ENCODE measurements around the gene CRBN.
A peak's percentile ranks its signal among the peaks of the same experiment; 100 is the strongest.

Gene CRBN

DNA sequence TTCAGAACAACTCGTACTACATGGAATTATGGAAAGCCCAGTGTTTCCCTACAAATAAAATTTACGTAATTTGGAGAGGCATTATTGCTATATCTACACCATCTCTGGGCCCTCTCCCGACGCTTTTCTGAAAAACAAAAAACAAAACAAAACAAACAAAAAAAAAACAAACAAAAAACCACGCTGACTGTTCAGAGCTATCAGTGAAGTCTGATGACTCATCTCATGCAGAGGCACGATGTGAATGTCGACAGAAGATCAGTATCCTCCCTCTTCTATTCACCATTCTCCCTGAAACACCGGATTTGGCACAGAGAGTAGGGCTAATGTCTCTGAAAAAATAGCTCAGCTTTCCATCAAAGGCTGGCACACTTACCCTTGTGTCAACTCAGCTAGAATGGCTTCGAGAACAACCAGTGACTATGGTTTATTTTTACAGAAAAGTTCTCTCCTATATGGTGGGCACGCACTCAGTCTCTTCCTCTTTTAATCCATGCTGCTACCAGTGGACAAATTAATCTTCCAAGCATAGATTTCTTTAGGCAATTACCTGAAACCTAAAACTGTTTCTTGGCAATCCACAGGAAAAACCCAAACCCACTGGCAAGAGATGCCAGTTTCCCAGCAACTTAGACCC is 1.5 kb downstream of the CRBN start:
- Histone ChIP-seq H3K4me3 (ENCODE audit: low read depth in 1 of 2, low read length in 2 of 2) (peak overlapping the region; percentile 93 to 99), H3K9me3 (ENCODE audit: control insufficient read depth in 1 of 2, low read length in 2 of 2) (no peaks in the 10 kb centered on the region), H3K27ac (ENCODE audit: low read depth, low read length) (no peak overlapping the region), H3K4me1 (ENCODE audit: control insufficient read depth in 1 of 2, insufficient read depth in 2 of 2, low read length in 2 of 2) (peaks cover 15 to 21% of the 10 kb centered on the region in 2 donors), H3K36me3 (ENCODE audit: control insufficient read depth in 1 of 2, insufficient read depth in 2 of 2, low read length in 2 of 2) (peaks cover 0 to 18% of the 10 kb centered on the region in 2 donors), H3K9ac (ENCODE audit: low read depth in 1 of 2, low read length in 2 of 2) (no peak overlapping the region), H3K27me3 (ENCODE audit: control insufficient read depth in 1 of 2, insufficient read depth in 2 of 2, low read length in 2 of 2) (no peaks in the 10 kb centered on the region)

DNA sequence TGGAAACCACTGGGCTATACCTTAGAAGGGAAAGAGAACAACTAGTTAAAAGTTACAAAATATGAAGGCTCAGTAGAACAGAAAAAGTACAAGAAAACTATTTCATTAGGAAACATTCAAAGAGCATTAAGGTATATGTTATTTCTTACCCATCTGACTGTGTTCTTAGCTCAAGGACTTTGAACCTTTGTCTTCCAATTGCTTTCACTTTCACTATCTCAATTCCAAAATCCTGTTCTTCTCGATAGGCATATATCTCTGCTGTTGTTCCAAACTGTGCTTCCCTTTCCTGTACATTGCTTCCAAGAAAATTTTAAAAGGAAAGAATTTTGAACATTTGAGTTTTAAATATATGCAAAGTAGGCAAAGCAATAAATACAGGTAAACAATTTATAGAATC is 6.9 kb downstream of the CRBN start:
- Histone ChIP-seq H3K27ac (ENCODE audit: low read depth, low read length) (no peak overlapping the region), H3K36me3 (ENCODE audit: control insufficient read depth in 1 of 2, insufficient read depth in 2 of 2, low read length in 2 of 2) (peaks cover 18 to 48% of the 10 kb centered on the region in 2 donors), H3K9ac (ENCODE audit: low read depth in 1 of 2, low read length in 2 of 2) (no peak overlapping the region), H3K4me3 (ENCODE audit: low read depth in 1 of 2, low read length in 2 of 2) (peak overlapping the region; percentile 11 to 35), H3K4me1 (ENCODE audit: control insufficient read depth in 1 of 2, insufficient read depth in 2 of 2, low read length in 2 of 2) (peaks cover 8 to 11% of the 10 kb centered on the region in 2 donors), H3K27me3 (ENCODE audit: control insufficient read depth in 1 of 2, insufficient read depth in 2 of 2, low read length in 2 of 2) (no peaks in the 10 kb centered on the region), H3K9me3 (ENCODE audit: control insufficient read depth in 1 of 2, low read length in 2 of 2) (no peaks in the 10 kb centered on the region)

DNA sequence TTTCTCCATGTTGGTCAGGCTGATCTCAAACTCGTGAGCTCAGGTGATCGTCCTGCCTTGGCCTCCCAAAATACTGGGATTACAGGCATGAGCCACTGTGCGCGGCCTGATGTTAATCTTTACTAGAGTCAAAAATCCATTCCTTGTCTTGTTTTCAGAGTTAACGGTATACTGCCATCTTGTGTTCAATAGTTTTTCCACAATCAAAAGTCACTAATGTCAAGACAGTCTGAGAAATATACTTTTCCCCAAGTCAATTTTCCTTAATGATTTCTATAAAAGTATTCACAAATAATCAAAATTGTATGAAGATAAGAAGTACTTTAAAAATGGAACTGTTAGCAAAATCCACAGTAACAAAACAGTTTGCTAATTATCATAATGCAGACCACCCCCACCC is 8.5 kb downstream of the CRBN start:
- Histone ChIP-seq H3K27ac (ENCODE audit: low read depth, low read length) (no peak overlapping the region), H3K4me3 (ENCODE audit: low read depth in 1 of 2, low read length in 2 of 2) (no peak overlapping the region), H3K9ac (ENCODE audit: low read depth in 1 of 2, low read length in 2 of 2) (no peak overlapping the region), H3K36me3 (ENCODE audit: control insufficient read depth in 1 of 2, insufficient read depth in 2 of 2, low read length in 2 of 2) (peaks cover 30 to 64% of the 10 kb centered on the region in 2 donors), H3K4me1 (ENCODE audit: control insufficient read depth in 1 of 2, insufficient read depth in 2 of 2, low read length in 2 of 2) (peaks cover 5 to 10% of the 10 kb centered on the region in 2 donors), H3K27me3 (ENCODE audit: control insufficient read depth in 1 of 2, insufficient read depth in 2 of 2, low read length in 2 of 2) (no peaks in the 10 kb centered on the region), H3K9me3 (ENCODE audit: control insufficient read depth in 1 of 2, low read length in 2 of 2) (no peaks in the 10 kb centered on the region)

DNA sequence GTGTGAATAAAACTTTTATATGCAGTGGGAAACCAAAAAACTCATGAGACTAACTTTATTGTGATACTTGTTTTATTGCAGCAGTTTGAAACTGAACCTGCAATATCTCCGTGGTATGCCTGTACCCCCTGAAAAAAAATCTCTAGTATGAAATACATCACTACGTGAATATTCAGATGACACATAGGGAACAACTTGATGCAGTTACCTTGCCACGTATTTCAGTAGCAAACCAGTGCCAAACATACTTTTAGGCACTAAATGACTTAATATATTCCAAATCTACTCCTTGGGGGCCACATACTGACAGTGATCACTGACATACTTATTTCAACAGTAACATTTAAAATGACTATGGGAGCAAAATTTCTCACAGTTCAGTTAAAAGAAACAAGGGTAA is 13.8 kb downstream of the CRBN start:
- Histone ChIP-seq H3K9ac (ENCODE audit: low read depth in 1 of 2, low read length in 2 of 2) (no peak overlapping the region), H3K4me1 (ENCODE audit: control insufficient read depth in 1 of 2, insufficient read depth in 2 of 2, low read length in 2 of 2) (no peaks in the 10 kb centered on the region), H3K4me3 (ENCODE audit: low read depth in 1 of 2, low read length in 2 of 2) (no peak overlapping the region), H3K27me3 (ENCODE audit: control insufficient read depth in 1 of 2, insufficient read depth in 2 of 2, low read length in 2 of 2) (no peaks in the 10 kb centered on the region), H3K27ac (ENCODE audit: low read depth, low read length) (no peak overlapping the region), H3K9me3 (ENCODE audit: control insufficient read depth in 1 of 2, low read length in 2 of 2) (no peaks in the 10 kb centered on the region), H3K36me3 (ENCODE audit: control insufficient read depth in 1 of 2, insufficient read depth in 2 of 2, low read length in 2 of 2) (peaks cover 22 to 72% of the 10 kb centered on the region in 2 donors)

DNA sequence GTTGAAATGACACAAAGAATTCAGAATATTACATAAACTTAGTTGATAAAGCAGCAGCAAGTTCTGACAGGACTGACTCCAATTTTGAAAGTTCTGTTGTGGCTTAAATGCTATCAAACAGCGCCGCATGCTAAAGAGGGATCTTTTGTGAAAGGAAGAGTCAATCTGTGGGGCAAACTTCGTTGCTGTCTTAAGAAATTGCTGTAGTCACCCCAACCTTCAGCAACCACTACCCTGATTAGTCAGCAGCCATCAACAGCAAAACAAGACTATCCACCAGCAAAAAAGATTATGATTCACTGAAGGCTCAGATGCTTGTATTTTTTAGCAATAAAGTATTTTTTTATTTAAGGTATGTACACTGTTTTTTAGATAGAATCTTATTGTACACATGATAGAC is 14.2 kb downstream of the CRBN start:
- H3K4me1 ChIP-seq (ENCODE audit: control insufficient read depth in 1 of 2, insufficient read depth in 2 of 2, low read length in 2 of 2) = no peaks in the 10 kb centered on the region
- no peaks in the 10 kb centered on the region for H3K9me3 ChIP-seq (ENCODE audit: control insufficient read depth in 1 of 2, low read length in 2 of 2)
- no peak overlapping the region for H3K4me3 ChIP-seq (ENCODE audit: low read depth in 1 of 2, low read length in 2 of 2)
- no peak overlapping the region for H3K9ac ChIP-seq (ENCODE audit: low read depth in 1 of 2, low read length in 2 of 2)
- H3K27ac ChIP-seq (ENCODE audit: low read depth, low read length) = no peak overlapping the region
- H3K36me3 ChIP-seq (ENCODE audit: control insufficient read depth in 1 of 2, insufficient read depth in 2 of 2, low read length in 2 of 2) = peaks cover 22 to 72% of the 10 kb centered on the region in 2 donors
- no peaks in the 10 kb centered on the region for H3K27me3 ChIP-seq (ENCODE audit: control insufficient read depth in 1 of 2, insufficient read depth in 2 of 2, low read length in 2 of 2)

DNA sequence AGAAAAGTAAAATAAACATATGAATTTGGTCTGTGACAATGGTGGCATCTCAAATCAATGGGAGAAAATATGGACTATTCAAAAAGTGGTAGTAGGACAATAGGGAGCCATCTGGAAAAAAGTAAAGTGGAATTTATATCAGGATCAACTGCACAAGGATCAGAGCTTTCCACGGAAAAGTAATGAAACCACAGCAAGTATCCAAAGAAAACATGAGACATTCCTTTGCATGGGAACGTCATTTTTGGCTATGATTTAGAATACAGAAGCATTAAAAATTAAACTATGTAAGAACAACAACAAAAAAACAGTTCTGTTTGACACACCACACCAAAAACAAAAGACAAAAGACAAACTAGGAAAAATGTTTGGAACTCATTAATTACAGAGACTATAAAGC is 18.7 kb downstream of the CRBN start:
- H3K9ac ChIP-seq (ENCODE audit: low read depth in 1 of 2, low read length in 2 of 2) = no peak overlapping the region
- H3K9me3 ChIP-seq (ENCODE audit: control insufficient read depth in 1 of 2, low read length in 2 of 2) = no peaks in the 10 kb centered on the region
- H3K27ac ChIP-seq (ENCODE audit: low read depth, low read length) = no peak overlapping the region
- no peaks in the 10 kb centered on the region for H3K4me1 ChIP-seq (ENCODE audit: control insufficient read depth in 1 of 2, insufficient read depth in 2 of 2, low read length in 2 of 2)
- H3K36me3 ChIP-seq (ENCODE audit: control insufficient read depth in 1 of 2, insufficient read depth in 2 of 2, low read length in 2 of 2) = peaks cover 7 to 84% of the 10 kb centered on the region in 2 donors
- no peaks in the 10 kb centered on the region for H3K27me3 ChIP-seq (ENCODE audit: control insufficient read depth in 1 of 2, insufficient read depth in 2 of 2, low read length in 2 of 2)
- H3K4me3 ChIP-seq (ENCODE audit: low read depth in 1 of 2, low read length in 2 of 2) = no peak overlapping the region

DNA sequence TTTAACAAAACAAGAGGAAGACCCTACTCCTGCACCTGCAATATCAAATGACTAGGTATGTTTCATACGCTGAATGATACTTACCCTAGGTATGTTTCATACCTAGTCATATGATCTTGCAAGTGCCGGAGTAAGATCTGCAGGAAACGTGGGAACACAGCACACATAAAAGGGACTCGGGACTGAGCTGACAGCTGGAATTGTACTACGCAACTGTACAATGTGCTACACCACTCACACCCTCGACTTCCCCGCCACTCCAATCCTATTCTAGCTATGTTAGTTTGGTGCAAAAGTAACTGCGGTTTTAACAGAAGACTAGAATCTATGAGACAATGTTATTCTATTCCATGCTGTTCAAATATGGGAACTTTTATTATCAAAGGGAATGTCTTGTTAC is 22.0 kb downstream of the CRBN start:
- no peaks in the 10 kb centered on the region for H3K9me3 ChIP-seq (ENCODE audit: control insufficient read depth in 1 of 2, low read length in 2 of 2)
- no peaks in the 10 kb centered on the region for H3K27me3 ChIP-seq (ENCODE audit: control insufficient read depth in 1 of 2, insufficient read depth in 2 of 2, low read length in 2 of 2)
- no peak overlapping the region for H3K27ac ChIP-seq (ENCODE audit: low read depth, low read length)
- H3K4me1 ChIP-seq (ENCODE audit: control insufficient read depth in 1 of 2, insufficient read depth in 2 of 2, low read length in 2 of 2) = no peaks in the 10 kb centered on the region
- H3K36me3 ChIP-seq (ENCODE audit: control insufficient read depth in 1 of 2, insufficient read depth in 2 of 2, low read length in 2 of 2) = peaks cover 22 to 83% of the 10 kb centered on the region in 2 donors
- H3K9ac ChIP-seq (ENCODE audit: low read depth in 1 of 2, low read length in 2 of 2) = no peak overlapping the region
- no peak overlapping the region for H3K4me3 ChIP-seq (ENCODE audit: low read depth in 1 of 2, low read length in 2 of 2)

DNA sequence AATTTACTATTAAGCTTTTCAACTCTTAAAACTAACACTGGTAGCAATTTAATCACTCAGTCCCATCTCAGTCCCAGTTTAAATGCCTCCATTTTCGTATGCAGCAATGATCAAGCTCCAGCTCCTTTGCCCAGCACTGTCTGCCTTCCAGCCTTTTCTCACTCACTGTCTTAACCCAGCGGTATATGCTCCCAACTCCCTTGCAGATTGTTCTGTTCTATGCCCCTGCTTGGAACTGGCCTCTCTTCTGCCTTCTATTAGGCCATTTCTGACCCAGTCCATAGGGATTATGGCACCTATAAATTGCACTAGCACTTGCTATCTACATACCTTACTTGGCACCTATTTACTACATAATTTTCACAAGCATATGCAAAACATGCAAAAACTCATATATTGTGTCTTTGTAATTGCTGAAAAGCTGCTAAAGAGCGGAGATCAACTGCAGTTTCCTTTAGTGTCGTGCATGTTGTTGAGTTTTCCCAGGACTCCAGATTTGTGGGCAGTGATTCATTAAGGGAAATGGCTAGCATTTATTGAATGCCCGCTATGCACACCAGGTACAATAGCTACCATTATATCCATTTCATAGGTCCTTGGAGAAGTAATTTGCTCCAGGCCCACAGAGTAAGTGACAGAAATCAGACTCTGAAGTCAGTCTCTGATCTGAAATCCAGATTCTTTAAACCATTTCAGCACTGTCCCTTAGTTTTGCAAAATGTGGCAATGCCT is 24.4 kb downstream of the CRBN start:
- H3K9me3 ChIP-seq (ENCODE audit: control insufficient read depth in 1 of 2, low read length in 2 of 2) = no peaks in the 10 kb centered on the region
- no peaks in the 10 kb centered on the region for H3K27me3 ChIP-seq (ENCODE audit: control insufficient read depth in 1 of 2, insufficient read depth in 2 of 2, low read length in 2 of 2)
- no peak overlapping the region for H3K27ac ChIP-seq (ENCODE audit: low read depth, low read length)
- peaks cover 30 to 88% of the 10 kb centered on the region in 2 donors for H3K36me3 ChIP-seq (ENCODE audit: control insufficient read depth in 1 of 2, insufficient read depth in 2 of 2, low read length in 2 of 2)
- H3K9ac ChIP-seq (ENCODE audit: low read depth in 1 of 2, low read length in 2 of 2) = no peak overlapping the region
- no peaks in the 10 kb centered on the region for H3K4me1 ChIP-seq (ENCODE audit: control insufficient read depth in 1 of 2, insufficient read depth in 2 of 2, low read length in 2 of 2)
- no peak overlapping the region for H3K4me3 ChIP-seq (ENCODE audit: low read depth in 1 of 2, low read length in 2 of 2)

DNA sequence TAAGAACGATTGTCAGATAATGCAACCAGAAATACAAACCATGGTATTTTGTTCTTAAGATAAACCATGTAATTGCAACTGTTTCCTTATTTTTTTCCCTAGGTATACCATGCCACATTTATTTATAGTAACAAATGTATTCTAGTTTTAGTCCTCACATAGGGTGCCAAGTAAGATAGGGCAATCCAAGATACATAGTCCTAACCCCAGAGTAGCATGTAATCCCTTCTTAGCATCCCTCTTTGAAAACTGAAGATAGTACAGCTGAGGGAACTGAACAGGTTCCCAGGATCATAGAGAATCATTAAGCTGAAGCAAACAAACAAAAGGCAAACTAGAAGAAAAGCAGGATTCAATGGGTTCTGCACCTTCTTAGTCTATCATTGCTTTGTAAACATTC is 28.0 kb downstream of the CRBN start:
- Histone ChIP-seq H3K36me3 (ENCODE audit: control insufficient read depth in 1 of 2, insufficient read depth in 2 of 2, low read length in 2 of 2) (peaks cover 45 to 90% of the 10 kb centered on the region in 2 donors), H3K27me3 (ENCODE audit: control insufficient read depth in 1 of 2, insufficient read depth in 2 of 2, low read length in 2 of 2) (no peaks in the 10 kb centered on the region)

DNA sequence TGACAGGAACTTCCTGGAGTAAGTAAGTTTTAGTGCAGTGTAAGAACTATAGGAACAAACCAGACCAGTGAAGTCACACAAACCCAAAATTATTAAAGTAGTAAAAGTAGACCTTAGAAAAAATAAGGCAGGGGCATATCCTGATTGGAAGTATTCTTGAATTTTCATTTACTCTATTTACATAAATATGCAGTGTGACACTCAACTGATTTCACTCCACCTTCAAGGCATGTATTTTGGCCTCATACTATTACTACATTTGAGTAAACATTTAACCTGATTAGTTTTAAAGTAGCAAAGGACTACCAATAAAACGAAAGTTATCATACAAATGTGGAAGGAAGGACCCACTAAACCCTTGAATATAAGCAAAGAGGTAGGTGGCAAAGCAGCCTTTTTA is 29.9 kb downstream of the CRBN start:
- no peak overlapping the region for H3K9ac ChIP-seq (ENCODE audit: low read depth in 1 of 2, low read length in 2 of 2)
- no peak overlapping the region for H3K4me3 ChIP-seq (ENCODE audit: low read depth in 1 of 2, low read length in 2 of 2)
- no peaks in the 10 kb centered on the region for H3K4me1 ChIP-seq (ENCODE audit: control insufficient read depth in 1 of 2, insufficient read depth in 2 of 2, low read length in 2 of 2)
- peaks cover 45 to 90% of the 10 kb centered on the region in 2 donors for H3K36me3 ChIP-seq (ENCODE audit: control insufficient read depth in 1 of 2, insufficient read depth in 2 of 2, low read length in 2 of 2)
- no peaks in the 10 kb centered on the region for H3K27me3 ChIP-seq (ENCODE audit: control insufficient read depth in 1 of 2, insufficient read depth in 2 of 2, low read length in 2 of 2)
- H3K27ac ChIP-seq (ENCODE audit: low read depth, low read length) = no peak overlapping the region
- H3K9me3 ChIP-seq (ENCODE audit: control insufficient read depth in 1 of 2, low read length in 2 of 2) = no peaks in the 10 kb centered on the region

More for the DNA sequence above, 28.0 kb downstream of the CRBN start:
- Histone ChIP-seq H3K4me3 (ENCODE audit: low read depth in 1 of 2, low read length in 2 of 2) (no peak overlapping the region), H3K4me1 (ENCODE audit: control insufficient read depth in 1 of 2, insufficient read depth in 2 of 2, low read length in 2 of 2) (no peaks in the 10 kb centered on the region), H3K9ac (ENCODE audit: low read depth in 1 of 2, low read length in 2 of 2) (no peak overlapping the region), H3K9me3 (ENCODE audit: control insufficient read depth in 1 of 2, low read length in 2 of 2) (no peaks in the 10 kb centered on the region), H3K27ac (ENCODE audit: low read depth, low read length) (no peak overlapping the region)
